OCI-LY3 (cell line): ENCODE measurements around the gene UBE2U.

Experiments
- H2AFZ ChIP-seq: fragments of 200-600, 300-600 bp; shearing (Covaris generic); 2 replicates; pipeline ENCODE4 v1.6.0; 2014; ENCODE audit warnings: antibody characterized with exemption, low read depth, low read length
- H3K27ac ChIP-seq: fragments of 200-600, 300-600 bp; sonication (generic); 2 replicates; pipeline ENCODE4 v1.5.1; 2014; ENCODE audit warnings: mild to moderate bottlenecking, low read length, moderate library complexity, mixed read lengths
- H3K27me3 ChIP-seq: fragments of 200-600, 300-600 bp; sonication (generic); 2 replicates; pipeline ENCODE4 v1.6.1; 2014; ENCODE audit warnings: low read depth, low read length, mixed read lengths
- H3K36me3 ChIP-seq: fragments of 200-600, 300-600 bp; sonication (generic); replicated peaks from 2 replicates; pipeline ENCODE3; 2014; ENCODE audit warnings: low read depth, low read length, mixed read lengths
- H3K4me1 ChIP-seq: fragments of 300-600, 200-600 bp; sonication (generic); 2 replicates; pipeline ENCODE4 v1.6.1; 2014; ENCODE audit warnings: low read length, mixed read lengths
- H3K4me2 ChIP-seq: fragments of 200-600, 300-600 bp; sonication (generic); 2 replicates; pipeline ENCODE4 v1.6.1; 2014; ENCODE audit warnings: low read length, mixed read lengths
- H3K4me3 ChIP-seq: fragments of 300-600, 200-600 bp; sonication (generic); 2 replicates; pipeline ENCODE4 v1.5.1; 2014; ENCODE audit warnings: antibody characterized with exemption, mild to moderate bottlenecking, low read length, moderate library complexity
- H3K79me2 ChIP-seq: fragments of 300-600, 200-600 bp; shearing (Covaris generic); 2 replicates; pipeline ENCODE4 v1.6.1; 2014; ENCODE audit warnings: mild to moderate bottlenecking, low read length, mixed read lengths
- H3K9ac ChIP-seq: fragments of 300-600, 200-600 bp; shearing (Covaris generic); 2 replicates; pipeline ENCODE4 v1.6.0; 2014; ENCODE audit warnings: mild to moderate bottlenecking, low read length, moderate library complexity
- H3K9me3 ChIP-seq: fragments of 200-600, 300-600 bp; shearing (Covaris generic); 2 replicates; pipeline ENCODE4 v1.6.1; 2014; ENCODE audit warnings: low read length, mixed read lengths; ENCODE audit not compliant: insufficient read depth
- H4K20me1 ChIP-seq: fragments of 200-600, 300-600 bp; sonication (generic); 2 replicates; pipeline ENCODE4 v1.6.1; 2016; ENCODE audit warnings: low read length, mixed read lengths; ENCODE audit not compliant: insufficient read depth
- EZH2phosphoT487 ChIP-seq: fragments of 200-600 bp; shearing (Covaris generic); IDR thresholded peaks from 2 replicates; pipeline ENCODE4 v1.6.1; 2018; ENCODE audit warnings: antibody characterized with exemption, mixed run types, low read depth
- TF ChIP-seq, protein P1 (sequence below): fragments of 200-600, 300-600 bp; sonication (generic); IDR thresholded peaks from 2 replicates; pipeline ENCODE4 v1.5.1; 2014; ENCODE audit warnings: antibody characterized with exemption, low read length, low read depth

Gene UBE2U, protein sequence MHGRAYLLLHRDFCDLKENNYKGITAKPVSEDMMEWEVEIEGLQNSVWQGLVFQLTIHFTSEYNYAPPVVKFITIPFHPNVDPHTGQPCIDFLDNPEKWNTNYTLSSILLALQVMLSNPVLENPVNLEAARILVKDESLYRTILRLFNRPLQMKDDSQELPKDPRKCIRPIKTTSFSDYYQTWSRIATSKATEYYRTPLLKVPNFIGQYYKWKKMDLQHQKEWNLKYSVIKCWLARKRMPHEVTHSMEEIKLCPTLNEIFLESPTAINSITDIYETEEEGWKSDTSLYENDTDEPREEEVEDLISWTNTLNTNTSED

DNA sequence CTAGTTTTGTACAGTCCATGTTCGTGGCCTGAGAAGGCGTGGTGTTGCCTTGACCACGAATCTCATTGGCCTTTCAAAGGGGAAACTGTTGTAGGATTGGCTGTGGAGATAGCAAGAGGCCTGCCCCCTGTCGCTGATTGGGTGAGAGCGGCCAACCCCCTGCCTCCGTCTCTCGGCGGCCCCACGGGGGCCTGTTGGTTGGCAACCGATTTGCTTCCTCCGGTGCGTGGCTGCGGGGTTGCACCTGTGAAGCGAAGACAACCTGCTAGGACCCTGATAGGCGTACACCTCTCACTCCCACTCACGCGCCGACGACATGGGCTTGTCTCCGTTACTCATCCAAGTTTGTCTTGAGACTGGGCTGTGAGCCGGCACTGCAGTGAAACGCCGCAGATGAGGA is at the start of gene UBE2U:
UBE2U (plus strand) TSS at position 204 of the 400 bp plus-strand sequence. CDS start 428 bp downstream, outside the sequence.
- Histone ChIP-seq H3K9me3 (no peaks in the 10 kb centered on the region), H3K36me3 (no peaks in the 10 kb centered on the region), H4K20me1 (no peaks in the 10 kb centered on the region), H3K27me3 (peaks cover 5% of the 10 kb centered on the region; the same call in 1 of the 2 replicates), H3K4me3 (no peak within 1 kb of the TSS), H3K4me1 (no peaks in the 10 kb centered on the region), H3K27ac (no peak within 1 kb of the TSS), H2AFZ (no peak within 1 kb of the TSS), H3K4me2 (no peak within 1 kb of the TSS), H3K9ac (no peak within 1 kb of the TSS), H3K79me2 (no peaks in the 10 kb centered on the region)
- TF ChIP-seq, protein P1, sequence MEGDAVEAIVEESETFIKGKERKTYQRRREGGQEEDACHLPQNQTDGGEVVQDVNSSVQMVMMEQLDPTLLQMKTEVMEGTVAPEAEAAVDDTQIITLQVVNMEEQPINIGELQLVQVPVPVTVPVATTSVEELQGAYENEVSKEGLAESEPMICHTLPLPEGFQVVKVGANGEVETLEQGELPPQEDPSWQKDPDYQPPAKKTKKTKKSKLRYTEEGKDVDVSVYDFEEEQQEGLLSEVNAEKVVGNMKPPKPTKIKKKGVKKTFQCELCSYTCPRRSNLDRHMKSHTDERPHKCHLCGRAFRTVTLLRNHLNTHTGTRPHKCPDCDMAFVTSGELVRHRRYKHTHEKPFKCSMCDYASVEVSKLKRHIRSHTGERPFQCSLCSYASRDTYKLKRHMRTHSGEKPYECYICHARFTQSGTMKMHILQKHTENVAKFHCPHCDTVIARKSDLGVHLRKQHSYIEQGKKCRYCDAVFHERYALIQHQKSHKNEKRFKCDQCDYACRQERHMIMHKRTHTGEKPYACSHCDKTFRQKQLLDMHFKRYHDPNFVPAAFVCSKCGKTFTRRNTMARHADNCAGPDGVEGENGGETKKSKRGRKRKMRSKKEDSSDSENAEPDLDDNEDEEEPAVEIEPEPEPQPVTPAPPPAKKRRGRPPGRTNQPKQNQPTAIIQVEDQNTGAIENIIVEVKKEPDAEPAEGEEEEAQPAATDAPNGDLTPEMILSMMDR: no peak
- TF ChIP-seq EZH2phosphoT487: no peak

DNA sequence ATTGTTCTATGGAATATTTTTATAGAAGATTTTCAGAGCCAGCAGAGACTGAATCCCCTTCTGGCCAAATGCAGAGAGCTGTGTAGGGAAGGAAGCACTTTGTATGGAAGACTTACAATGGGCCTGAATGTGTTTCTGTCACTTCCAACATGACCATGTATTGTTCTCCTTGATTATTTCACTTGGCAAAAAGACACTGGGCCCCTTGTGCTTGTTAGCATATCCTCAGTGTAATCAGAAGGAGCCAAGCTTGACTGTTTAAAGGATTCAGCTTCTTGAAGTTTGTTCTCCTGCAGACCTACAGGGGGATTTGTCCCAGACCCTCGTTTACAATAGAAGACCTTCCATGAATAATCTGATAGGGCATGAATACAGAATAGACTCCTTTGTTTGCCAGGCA is 48.1 kb upstream of the UBE2U start:
- H3K79me2 ChIP-seq: no peaks in the 10 kb centered on the region
- H3K36me3 ChIP-seq: no peaks in the 10 kb centered on the region
- no peaks in the 10 kb centered on the region for H3K9me3 ChIP-seq
- no peak overlapping the region for H3K4me3 ChIP-seq
- H3K9ac ChIP-seq: no peak overlapping the region
- no peaks in the 10 kb centered on the region for H3K4me1 ChIP-seq
- H3K27me3 ChIP-seq: no peaks in the 10 kb centered on the region; the same call in 1 of the 2 replicates
- no peak overlapping the region for H3K4me2 ChIP-seq
- H4K20me1 ChIP-seq: no peaks in the 10 kb centered on the region
- TF ChIP-seq, protein P1: no peak
- TF ChIP-seq EZH2phosphoT487: no peak
- no peak overlapping the region for H3K27ac ChIP-seq
- H2AFZ ChIP-seq: no peak overlapping the region

DNA sequence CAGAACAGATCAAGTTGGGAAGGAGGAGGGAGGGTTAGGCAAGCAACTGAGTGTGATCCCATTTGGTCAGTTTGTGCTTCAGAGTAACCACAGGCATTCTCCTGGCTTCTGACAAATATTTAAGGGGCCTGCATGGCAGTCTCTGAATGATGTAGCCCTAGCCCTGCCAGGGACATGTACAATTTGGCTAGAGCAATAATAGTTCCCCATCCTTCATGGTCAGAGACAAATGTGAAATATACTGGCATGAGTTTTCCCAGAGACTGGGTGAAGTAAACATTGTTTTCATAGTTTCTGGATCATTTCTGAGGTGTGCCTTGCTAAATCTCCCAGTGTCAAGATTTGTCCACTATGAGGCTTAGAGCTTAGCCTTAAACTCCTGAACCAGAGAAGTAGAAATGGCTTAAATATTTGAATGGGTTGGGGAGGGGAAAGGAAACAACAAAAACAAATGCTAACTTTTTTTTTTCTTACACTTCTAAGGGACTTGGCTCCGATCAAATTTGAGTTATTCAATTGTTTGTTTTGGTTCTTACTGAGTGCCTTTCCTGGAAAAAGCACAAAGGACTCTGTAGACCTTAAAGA is 42.0 kb upstream of the UBE2U start:
- Histone ChIP-seq H4K20me1 (no peaks in the 10 kb centered on the region), H3K4me3 (no peak overlapping the region), H3K4me2 (no peak overlapping the region), H3K27ac (no peak overlapping the region), H3K36me3 (no peaks in the 10 kb centered on the region), H2AFZ (no peak overlapping the region), H3K9me3 (no peaks in the 10 kb centered on the region), H3K27me3 (no peaks in the 10 kb centered on the region; the same call in 1 of the 2 replicates), H3K4me1 (no peaks in the 10 kb centered on the region), H3K9ac (no peak overlapping the region), H3K79me2 (no peaks in the 10 kb centered on the region)
- TF ChIP-seq, protein P1: no peak
- TF ChIP-seq EZH2phosphoT487: no peak

DNA sequence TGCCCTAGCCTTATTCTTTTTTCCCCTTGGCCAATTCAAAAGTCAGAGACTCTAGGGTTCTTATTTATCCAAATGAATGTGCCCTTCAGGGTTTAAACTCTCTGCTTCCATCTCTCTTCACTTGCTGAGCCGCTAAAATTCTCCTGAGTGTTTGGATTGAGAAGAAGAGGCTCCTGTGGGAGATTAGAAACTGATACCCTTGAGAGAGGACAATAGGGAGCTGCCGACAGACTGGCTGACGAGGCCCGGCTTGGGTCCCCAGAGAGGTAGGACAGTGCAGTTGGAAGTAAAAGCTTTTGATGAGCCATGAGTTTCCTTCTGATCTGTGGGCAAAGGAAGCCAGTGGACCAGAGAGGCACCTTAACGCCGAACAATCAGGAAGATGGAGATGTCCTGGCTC is 41.3 kb upstream of the UBE2U start:
- TF ChIP-seq, protein P1: no peak
- Histone ChIP-seq H3K9me3 (no peaks in the 10 kb centered on the region), H3K4me2 (no peak overlapping the region), H2AFZ (no peak overlapping the region), H4K20me1 (no peaks in the 10 kb centered on the region), H3K27me3 (no peaks in the 10 kb centered on the region; the same call in 1 of the 2 replicates), H3K9ac (no peak overlapping the region), H3K79me2 (no peaks in the 10 kb centered on the region), H3K27ac (no peak overlapping the region), H3K4me1 (no peaks in the 10 kb centered on the region), H3K4me3 (no peak overlapping the region), H3K36me3 (no peaks in the 10 kb centered on the region)
